NOMO-1 treated with DMSO at 0.1 percent for 48 hours (cell line): ENCODE results near the gene PFN1.
A peak's percentile ranks its signal among the peaks of the same experiment; 100 is the strongest.
"Not testable (repeated sequence)": the region's sequence is repeated elsewhere in the genome, so short reads cannot be mapped to it uniquely, and the experiment has no call there.

Source experiments
- DNase-seq: peaks from one replicate; lab custom pipeline; 2025; ENCODE audit not compliant: unreplicated experiment; lab: John Stamatoyannopoulos, UW

PFN1 gene

GRCh38 chr17:4926577-4927335, 21.6 kb downstream of the PFN1 start:
- not testable (repeated sequence) for DNase-seq

- no peak for DNase-seq
Observed at GRCh38 chr17:4921320-4921719, 27.0 kb downstream of the PFN1 start.

- peak; percentile 78 for DNase-seq
Observed at GRCh38 chr17:4920351-4921048, 27.8 kb downstream of the PFN1 start.

GRCh38 chr17:4919511-4920047, 28.8 kb downstream of the PFN1 start:
- no peak for DNase-seq

GRCh38 chr17:4914551-4914950, 33.8 kb downstream of the PFN1 start:
- not testable (repeated sequence) for DNase-seq

- DNase-seq, result no peak
Observed at GRCh38 chr17:4913994-4914393, 34.3 kb downstream of the PFN1 start.

GRCh38 chr17:4908711-4909496, 39.4 kb downstream of the PFN1 start:
- peak; percentile 89 for DNase-seq

GRCh38 chr17:4908301-4908700, 40.0 kb downstream of the PFN1 start:
- DNase-seq, result no peak

- not testable (repeated sequence) for DNase-seq
Observed at GRCh38 chr17:4906642-4907041, 41.7 kb downstream of the PFN1 start.

GRCh38 chr17:4903051-4903818, 45.1 kb downstream of the PFN1 start, which contains the start of gene CHRNE:
TSS of gene CHRNE (minus strand) at chr17:4903098. CDS start at chr17:4903063, 35 bp downstream.
- DNase-seq, result peak; percentile 48

GRCh38 chr17:4902540-4902939, 45.8 kb downstream of the PFN1 start:
- no peak for DNase-seq

- DNase-seq, result no peak
Observed at GRCh38 chr17:4901648-4902344, 46.5 kb downstream of the PFN1 start.

GRCh38 chr17:4901108-4901647, 47.2 kb downstream of the PFN1 start:
- DNase-seq, result no peak

GRCh38 chr17:4900231-4901107, 47.9 kb downstream of the PFN1 start:
- no peak for DNase-seq

- DNase-seq, result peak; percentile 80
Observed at GRCh38 chr17:4899341-4900230, 48.7 kb downstream of the PFN1 start, which contains the start of gene C17orf107. TSS of gene C17orf107 (plus strand) at chr17:4899536. CDS start at chr17:4899763, 227 bp downstream.

- DNase-seq, result no peak
Observed at GRCh38 chr17:4898927-4899326, 49.4 kb downstream of the PFN1 start.

GRCh38 chr17:4898351-4898750, 50.0 kb downstream of the PFN1 start:
- DNase-seq, result no peak

- no peak for DNase-seq
Observed at GRCh38 chr17:4897785-4898184, 50.5 kb downstream of the PFN1 start.
